Endothelial cell of umbilical vein (primary cell): ENCODE measurements around the gene MACROD2. TPM values are rescaled to one million over a fixed set of nuclear protein-coding genes. Genes with fewer than 3 reads are reported as not detected.

Source experiments
- BruUV-seq: library from RNA; stranded (reverse); fragments of 400-500 nt; replicated peaks from 2 replicates; lab custom pipeline; 2021; lab: Mats Ljungman, UMichigan
- CTCF ChIA-PET: fragments of 300-600, 350-600 bp; sonication (Branson Sonifier 250); formaldehyde crosslinking; loops from one replicate; lab custom pipeline; 2021; ENCODE audit warnings: antibody characterized with exemption, inconsistent platforms; lab: Charles Lee
- POLR2A ChIA-PET: fragments of 300-600, 350-600 bp; sonication (Branson Sonifier 250); formaldehyde crosslinking; loops from one replicate; lab custom pipeline; 2021; ENCODE audit warnings: antibody characterized with exemption, inconsistent platforms; lab: Charles Lee
- DNase-seq: peaks from one replicate; pipeline ENCODE4 v3.0.0-alpha.2; 2011; ENCODE audit warnings: low read depth, low spot score
- FAIRE-seq: peaks from 2 replicates; lab custom pipeline; 2011; peaks lifted over from hg19 to GRCh38; lab: Jason Lieb, UNC
- H2AFZ ChIP-seq: 2 replicates; pipeline ENCODE4 v1.6.0; 2012; ENCODE audit warnings: low read depth, low read length, control low read depth, inconsistent platforms
- H3K27ac ChIP-seq: 2 replicates; pipeline ENCODE4 v1.5.1; 2011; ENCODE audit warnings: low read depth, mild to moderate bottlenecking, control low read depth, low read length, moderate library complexity; ENCODE audit not compliant: insufficient read depth
- H3K27me3 ChIP-seq, 2 experiments: 2 replicates each; pipeline versions ENCODE4 v1.6.0 to v1.6.1; 2011; ENCODE audit warnings: low read length in 2 of 2, mixed read lengths in 1 of 2; ENCODE audit not compliant: control insufficient read depth in 2 of 2, insufficient read depth in 2 of 2
- H3K36me3 ChIP-seq, 2 experiments: 2 replicates in 1 of 2; 3 replicates in 1 of 2; pipeline ENCODE4 v1.5.1; 2011; ENCODE audit warnings: low read length in 2 of 2, mild to moderate bottlenecking in 1 of 2, moderate library complexity in 1 of 2; ENCODE audit not compliant: control insufficient read depth in 2 of 2, insufficient read depth in 2 of 2; ENCODE audit errors: extremely low read depth in 1 of 2
- H3K4me1 ChIP-seq: 3 replicates; pipeline ENCODE4 v1.5.1; 2011; ENCODE audit warnings: mild to moderate bottlenecking, low read length; ENCODE audit not compliant: control insufficient read depth, insufficient read depth; ENCODE audit errors: extremely low read depth
- H3K4me2 ChIP-seq: 2 replicates; pipeline ENCODE4 v1.6.1; 2011; ENCODE audit warnings: low read length, control low read depth, mixed read lengths; ENCODE audit not compliant: insufficient read depth
- H3K4me3 ChIP-seq, 3 experiments: fragments of 200-600 bp in 1 of 3; sonication (generic), shearing (Covaris generic) in 1 of 3; replicated peaks in 1 of 3; 2 replicates each; pipeline ENCODE4 v1.5.1; 2011 to 2016; ENCODE audit warnings: control low read depth in 3 of 3, low read length in 3 of 3, mild to moderate bottlenecking in 2 of 3, inconsistent platforms in 1 of 3, low read depth in 1 of 3, moderate library complexity in 1 of 3; ENCODE audit not compliant: insufficient read depth in 1 of 3
- H3K79me2 ChIP-seq: 2 replicates; pipeline ENCODE4 v1.6.0; 2012; ENCODE audit warnings: low read length, inconsistent platforms; ENCODE audit not compliant: control insufficient read depth, insufficient read depth
- H3K9ac ChIP-seq: replicated peaks from 2 replicates; pipeline ENCODE3; 2011; ENCODE audit warnings: low read length, control low read depth; ENCODE audit not compliant: insufficient read depth; ENCODE audit errors: extremely low read depth
- H3K9me1 ChIP-seq: replicated peaks from 3 replicates; pipeline ENCODE4 v1.6.0; 2011; ENCODE audit warnings: mild to moderate bottlenecking, low read length; ENCODE audit not compliant: control insufficient read depth, insufficient read depth; ENCODE audit errors: extremely low read depth
- H3K9me3 ChIP-seq: replicated peaks from 2 replicates; pipeline ENCODE4 v1.5.1; 2012; ENCODE audit warnings: low read length, inconsistent platforms; ENCODE audit not compliant: control insufficient read depth, insufficient read depth
- H4K20me1 ChIP-seq: replicated peaks from 2 replicates; pipeline ENCODE3; 2011; ENCODE audit warnings: mild to moderate bottlenecking, low read length; ENCODE audit not compliant: control insufficient read depth, insufficient read depth; ENCODE audit errors: extremely low read depth
- CTCF ChIP-seq, 2 donors: IDR thresholded peaks; 1 replicate in 1 of 2; 2 replicates in 1 of 2; pipeline ENCODE4 v1.5.1; 2011; ENCODE audit warnings: low read length in 2 of 2, mild to moderate bottlenecking in 2 of 2, moderate library complexity in 2 of 2, control low read depth in 1 of 2, inconsistent platforms in 1 of 2, low read depth in 1 of 2; ENCODE audit not compliant: insufficient read depth in 1 of 2; ENCODE audit errors: extremely low read depth in 1 of 2
- EZH2 ChIP-seq: IDR thresholded peaks from 2 replicates; pipeline ENCODE4 v1.6.1; 2012; ENCODE audit warnings: borderline replicate concordance, low read depth, mild to moderate bottlenecking, moderate library complexity, low read length, inconsistent platforms; ENCODE audit not compliant: severe bottlenecking
- FOS ChIP-seq: IDR thresholded peaks from 2 replicates; pipeline ENCODE4 v1.6.1; 2011; ENCODE audit warnings: mild to moderate bottlenecking, low read length, moderate library complexity, borderline replicate concordance; ENCODE audit not compliant: insufficient read depth
- GATA2 ChIP-seq: IDR thresholded peaks from 2 replicates; pipeline ENCODE4 v1.7.0; 2011; ENCODE audit warnings: low read depth, mild to moderate bottlenecking, moderate library complexity, mixed read lengths, low read length; ENCODE audit not compliant: insufficient read length, insufficient read depth
- JUN ChIP-seq: IDR thresholded peaks from 2 replicates; pipeline ENCODE4 v1.6.1; 2011; ENCODE audit warnings: borderline replicate concordance, low read depth; ENCODE audit not compliant: insufficient read length, insufficient read depth
- MYC ChIP-seq: IDR thresholded peaks from one replicate; pipeline ENCODE4 v1.6.1; 2011; ENCODE audit warnings: mild to moderate bottlenecking, low read depth, low read length
- POLR2A ChIP-seq: IDR thresholded peaks from 2 replicates; pipeline ENCODE4 v1.6.1; 2012; ENCODE audit warnings: low read depth, mild to moderate bottlenecking, control low read depth, low read length
- POLR2AphosphoS5 ChIP-seq: IDR thresholded peaks from 2 replicates; pipeline ENCODE4 v1.6.1; 2012; ENCODE audit warnings: low read depth, mild to moderate bottlenecking, control low read depth, low read length, moderate library complexity; ENCODE audit not compliant: insufficient read depth
- dilution Hi-C: fragments of 300-500 bp; cut with MboI; formaldehyde crosslinking; loops from one replicate; pipeline ENCODE4 v1.15.0; 2019; ENCODE audit warnings: low sequenced_read_pairs; ENCODE audit not compliant: extremely low pct_ligation_motif_present
- intact Hi-C: fragments of 100-400 bp; cut with micrococcal nuclease; formaldehyde crosslinking; loops from one replicate; pipeline ENCODE4 v1.10.0; 2022
- polyA plus RNA-seq, 4 experiments: library from polyadenylated mRNA; depleted of rRNA in 3 of 4; stranded (reverse) in 3 of 4; unstranded in 1 of 4; fragments of >200 nt; gene quantifications; 2 replicates each; pipeline versions ENCODE4 v1.2.1 to v1.2.3, GENCODE V29; 2011 to 2012; ENCODE audit warnings: missing spikeins in 1 of 4
- total RNA-seq: library from RNA; stranded (reverse); gene quantifications from 2 replicates; pipeline ENCODE4 v1.2.3, GENCODE V29; 2021
- TF ChIP-seq, protein P1 (sequence below): IDR thresholded peaks from 2 replicates; pipeline ENCODE4 v1.6.1; 2011; ENCODE audit not compliant: insufficient read depth, insufficient read length

Gene MACROD2
- total and polyA plus RNA-seq, 2 donors (not counting 3 experiments of a cell fraction or from before 2014, with no cell fraction given) = 0.11 to 0.73 TPM

DNA sequence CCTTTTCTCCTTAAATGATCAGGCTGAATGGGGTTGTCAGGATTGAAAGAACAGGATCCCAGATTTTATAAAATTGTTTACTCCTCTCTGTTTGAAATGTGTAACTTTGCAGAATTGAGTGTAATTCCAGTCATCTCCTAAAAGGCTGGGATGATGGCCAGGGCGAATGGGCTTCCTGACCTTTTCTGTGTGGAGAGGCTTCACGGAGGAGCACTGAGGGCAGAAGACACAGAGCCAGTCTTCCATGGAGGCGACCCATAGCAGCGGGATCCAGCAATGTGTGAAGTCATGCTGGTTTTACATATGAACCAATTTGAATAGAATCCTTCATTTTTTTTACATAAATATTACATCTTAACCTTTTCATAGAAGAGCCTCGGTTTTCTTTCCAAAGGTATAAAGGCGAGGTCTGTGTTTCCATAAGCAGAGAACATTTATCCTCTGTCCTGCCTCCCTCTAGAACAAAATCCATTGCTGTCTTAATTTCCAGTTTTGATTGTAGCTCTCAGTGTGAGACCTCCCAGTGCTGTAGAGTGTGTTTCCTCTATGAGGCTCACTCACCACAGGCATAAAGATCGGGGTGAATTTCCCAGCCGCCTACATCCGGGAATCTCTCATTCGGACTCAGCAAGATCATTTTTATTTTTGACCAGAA lies 711.8 kb downstream of the MACROD2 start:
- ChIA-PET CTCF (no interaction called here), POLR2A (no interaction called here)
- no TSS peak for BruUV-seq
- no peak overlapping the region for H3K4me3 ChIP-seq
- intact Hi-C loops (no loop called here), dilution Hi-C loops (no loop called here)
- H3K4me1 ChIP-seq = no peaks in the 10 kb centered on the region
- no peaks in the 10 kb centered on the region for H4K20me1 ChIP-seq
- no peak overlapping the region for H3K27ac ChIP-seq
- DNase-seq (no peak), FAIRE-seq (no peak)
- no peak overlapping the region for H3K4me2 ChIP-seq
- H3K27me3 ChIP-seq = no peaks in the 10 kb centered on the region
- no peak for TF ChIP-seq POLR2A
- TF ChIP-seq, protein P1, sequence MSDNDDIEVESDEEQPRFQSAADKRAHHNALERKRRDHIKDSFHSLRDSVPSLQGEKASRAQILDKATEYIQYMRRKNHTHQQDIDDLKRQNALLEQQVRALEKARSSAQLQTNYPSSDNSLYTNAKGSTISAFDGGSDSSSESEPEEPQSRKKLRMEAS = no peak
- TF ChIP-seq CTCF (IDR thresholded peaks at IDR 0.05; ENCODE audit: extremely low read depth in 1 of 2, insufficient read depth in 1 of 2, low read depth in 1 of 2, low read length in 2 of 2) = no peak
- no peak for TF ChIP-seq EZH2
- no peak for TF ChIP-seq JUN
- TF ChIP-seq POLR2AphosphoS5 = no peak
- no peak for TF ChIP-seq MYC
- no peak for TF ChIP-seq GATA2
- no peak for TF ChIP-seq FOS
- no peak overlapping the region for H3K9ac ChIP-seq
- H3K9me3 ChIP-seq = no peaks in the 10 kb centered on the region
- H3K79me2 ChIP-seq = no peaks in the 10 kb centered on the region
- no peaks in the 10 kb centered on the region for H3K36me3 ChIP-seq
- H2AFZ ChIP-seq = no peak overlapping the region
- no peaks in the 10 kb centered on the region for H3K9me1 ChIP-seq
